SKM-1 (cell line): ENCODE results near the gene MKRN2.
"Not testable (repeated sequence)": the region's sequence is repeated elsewhere in the genome, so short reads cannot be mapped to it uniquely, and the experiment has no call there.

Experiments
- DNase-seq: peaks from one replicate; lab custom pipeline; 2025; ENCODE audit not compliant: unreplicated experiment; lab: John Stamatoyannopoulos, UW

MKRN2 gene

GRCh38 chr3:12628813-12629212 is 71.9 kb downstream of the MKRN2 start:
- DNase-seq, result no peak

- no peak for DNase-seq
Measured at GRCh38 chr3:12629560-12629959, 72.7 kb downstream of the MKRN2 start.

DNA sequence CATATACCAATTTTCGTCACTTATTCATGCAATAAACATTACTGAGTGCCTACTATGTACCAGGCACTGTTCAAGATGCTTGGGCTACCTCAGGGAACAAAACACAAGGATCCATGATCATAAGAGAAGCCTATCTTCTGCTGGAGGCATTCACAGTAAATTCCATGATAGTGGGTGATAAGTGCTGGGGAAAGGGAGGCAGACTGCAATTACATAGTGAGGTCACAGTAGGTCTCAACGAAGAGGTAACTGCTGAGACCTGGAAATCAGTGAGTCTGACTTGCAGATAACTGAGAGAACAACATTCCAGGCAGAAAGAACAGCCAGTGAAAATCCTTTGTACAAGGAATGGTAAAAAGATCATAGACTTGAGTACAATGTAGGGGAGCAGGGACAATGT is 73.4 kb downstream of the MKRN2 start:
- DNase-seq, result no peak

GRCh38 chr3:12630843-12631242 is 74.0 kb downstream of the MKRN2 start:
- DNase-seq, result not testable (repeated sequence)

GRCh38 chr3:12632523-12632922 is 75.6 kb downstream of the MKRN2 start:
- DNase-seq, result no peak

DNA sequence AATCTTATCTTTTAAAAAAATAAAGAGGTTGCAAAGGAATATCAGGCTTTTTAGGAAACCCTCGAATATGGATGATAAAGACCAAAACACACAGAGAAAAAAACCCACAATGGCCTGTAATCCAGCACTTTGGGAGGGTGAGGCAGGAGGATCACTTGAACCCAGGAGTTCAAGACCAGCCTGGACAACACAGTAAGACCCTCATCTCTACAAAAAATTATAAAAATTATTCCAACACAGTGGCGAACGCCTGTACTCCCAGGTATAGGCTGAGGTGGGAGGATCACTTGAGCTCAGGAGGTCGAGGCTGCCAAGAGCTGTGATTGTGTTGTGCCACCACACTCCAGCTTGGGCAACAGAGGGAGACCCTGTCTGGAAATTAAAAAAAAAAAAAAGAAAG is 76.2 kb downstream of the MKRN2 start:
- DNase-seq, result no peak
